Peyer's patch (tissue), 4 donors: Measurements from ENCODE around the gene RPS18.

Source experiments
- POLR2A ChIP-seq, 2 donors: fragments of 450-650 bp; IDR thresholded peaks; one replicate each; pipeline ENCODE4 v1.5.1; 2017; ENCODE audit warnings: antibody characterized with exemption in 2 of 2, mild to moderate bottlenecking in 2 of 2, moderate library complexity in 2 of 2
- TF ChIP-seq, protein P1 (sequence below), 6 experiments: fragments of 450-650 bp in 4 of 6; fragments of 200-600 bp in 2 of 6; sonication (generic) in 1 of 6; IDR thresholded peaks; one replicate each; pipeline ENCODE4 v1.5.1; 2017 to 2019; ENCODE audit warnings: antibody characterized with exemption in 6 of 6, mild to moderate bottlenecking in 3 of 6, moderate library complexity in 1 of 6

DNA sequence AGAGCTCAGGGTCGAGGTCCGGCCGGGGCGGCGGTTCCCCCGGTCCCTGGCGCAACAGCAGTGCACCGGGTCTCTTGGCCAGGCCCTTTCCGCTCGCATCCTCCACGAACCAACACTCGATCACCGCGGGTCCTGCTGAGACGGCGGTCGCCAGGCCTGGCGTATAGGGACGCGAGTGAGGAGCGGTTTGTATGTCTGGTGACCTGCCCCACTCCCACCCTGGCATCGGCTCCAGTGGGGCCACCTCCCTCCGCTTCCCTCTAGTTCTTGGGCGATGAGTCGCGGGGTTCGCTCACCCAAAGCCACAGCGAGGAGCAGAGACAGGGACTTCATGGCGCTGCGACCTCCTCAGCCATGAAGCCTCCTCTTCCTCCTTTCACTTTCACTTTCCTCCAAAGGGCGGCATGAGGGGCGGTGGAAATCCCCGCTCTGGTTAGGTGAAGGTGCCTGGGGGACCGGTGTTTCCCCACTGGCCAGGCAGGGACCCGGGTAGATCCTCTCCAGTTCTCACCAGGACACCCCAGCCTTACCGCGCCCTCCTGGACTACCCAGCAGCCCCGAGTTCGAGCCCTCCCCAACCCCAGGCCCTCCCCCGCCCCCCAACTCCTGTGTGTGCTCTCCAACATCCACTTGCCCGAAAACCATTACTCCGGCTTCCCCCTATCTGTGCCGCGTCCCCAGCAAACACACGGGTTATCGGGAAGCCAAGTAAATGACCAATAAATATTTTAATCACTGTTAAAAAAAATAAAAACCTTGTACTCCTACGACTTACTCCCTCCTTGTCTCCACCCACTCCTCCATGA, 42.0 kb downstream of the RPS18 start, which contains the start of gene TAPBP:
- TF ChIP-seq, protein P1, sequence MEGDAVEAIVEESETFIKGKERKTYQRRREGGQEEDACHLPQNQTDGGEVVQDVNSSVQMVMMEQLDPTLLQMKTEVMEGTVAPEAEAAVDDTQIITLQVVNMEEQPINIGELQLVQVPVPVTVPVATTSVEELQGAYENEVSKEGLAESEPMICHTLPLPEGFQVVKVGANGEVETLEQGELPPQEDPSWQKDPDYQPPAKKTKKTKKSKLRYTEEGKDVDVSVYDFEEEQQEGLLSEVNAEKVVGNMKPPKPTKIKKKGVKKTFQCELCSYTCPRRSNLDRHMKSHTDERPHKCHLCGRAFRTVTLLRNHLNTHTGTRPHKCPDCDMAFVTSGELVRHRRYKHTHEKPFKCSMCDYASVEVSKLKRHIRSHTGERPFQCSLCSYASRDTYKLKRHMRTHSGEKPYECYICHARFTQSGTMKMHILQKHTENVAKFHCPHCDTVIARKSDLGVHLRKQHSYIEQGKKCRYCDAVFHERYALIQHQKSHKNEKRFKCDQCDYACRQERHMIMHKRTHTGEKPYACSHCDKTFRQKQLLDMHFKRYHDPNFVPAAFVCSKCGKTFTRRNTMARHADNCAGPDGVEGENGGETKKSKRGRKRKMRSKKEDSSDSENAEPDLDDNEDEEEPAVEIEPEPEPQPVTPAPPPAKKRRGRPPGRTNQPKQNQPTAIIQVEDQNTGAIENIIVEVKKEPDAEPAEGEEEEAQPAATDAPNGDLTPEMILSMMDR (IDR thresholded peaks at IDR 0.05): no peak
- peak; percentile 32 to 60 for TF ChIP-seq POLR2A (IDR thresholded peaks at IDR 0.05)
